ENCODE results near the gene PDE1C.

Gene PDE1C

GRCh38 chr7:31819031-31819430 is 251.2 kb downstream of the PDE1C start:
- no peak for DNase-seq

- DNase-seq: no peak
These were observed 253.4 kb downstream of the PDE1C start for GRCh38 chr7:31816810-31817209.

- no peak for DNase-seq
These were observed 254.4 kb downstream of the PDE1C start for GRCh38 chr7:31815796-31816195.

- DNase-seq: no peak
These were observed 256.0 kb downstream of the PDE1C start for GRCh38 chr7:31814187-31814586.

GRCh38 chr7:31811650-31812461 is 258.4 kb downstream of the PDE1C start:
- peak; percentile 2 for DNase-seq

GRCh38 chr7:31805209-31805818 is 264.9 kb downstream of the PDE1C start:
- DNase-seq: no peak

- no peak for DNase-seq
These were observed 273.8 kb downstream of the PDE1C start for GRCh38 chr7:31796375-31796774.

GRCh38 chr7:31794851-31795344 is 275.3 kb downstream of the PDE1C start:
- no peak for DNase-seq

- no peak for DNase-seq
These were observed 278.3 kb downstream of the PDE1C start for GRCh38 chr7:31791881-31792280.

GRCh38 chr7:31788883-31789680 is 281.1 kb downstream of the PDE1C start:
- no peak for DNase-seq

GRCh38 chr7:31788445-31788844 is 281.8 kb downstream of the PDE1C start:
- DNase-seq: no peak

- DNase-seq: no peak
These were observed 283.9 kb downstream of the PDE1C start for GRCh38 chr7:31786326-31786725.

- DNase-seq: no peak
These were observed 285.1 kb downstream of the PDE1C start for GRCh38 chr7:31785101-31785500.

GRCh38 chr7:31783221-31783620 is 287.0 kb downstream of the PDE1C start:
- DNase-seq: no peak

- DNase-seq: peak; percentile 9
These were observed 287.7 kb downstream of the PDE1C start for GRCh38 chr7:31782411-31782991.

GRCh38 chr7:31778296-31778695 is 291.9 kb downstream of the PDE1C start:
- no peak for DNase-seq

- no peak for DNase-seq
These were observed 293.6 kb downstream of the PDE1C start for GRCh38 chr7:31776616-31777015.

GRCh38 chr7:31775556-31775955 is 294.7 kb downstream of the PDE1C start:
- DNase-seq: no peak

- DNase-seq: no peak
These were observed 298.0 kb downstream of the PDE1C start for GRCh38 chr7:31772211-31772610.

GRCh38 chr7:31767686-31768358 is 302.4 kb downstream of the PDE1C start:
- DNase-seq: no peak

GRCh38 chr7:31764462-31764861 is 305.7 kb downstream of the PDE1C start:
- DNase-seq: no peak

- DNase-seq: no peak
These were observed 306.7 kb downstream of the PDE1C start for GRCh38 chr7:31763548-31763947.

GRCh38 chr7:31761646-31762045 is 308.6 kb downstream of the PDE1C start:
- no peak for DNase-seq
